ENCODE data around the gene PRSS2.

- no peak for TF ChIP-seq CTCF (IDR thresholded peaks at IDR 0.05)
- no peak for TF ChIP-seq POLR2A (IDR thresholded peaks at IDR 0.05)
Observed at GRCh38 chr7:142752376-142753225, 18.2 kb upstream of the PRSS2 start.
